Measurements from ENCODE around the gene BTBD10.

The BTBD10 gene

GRCh38 chr11:13465909-13466371 lies 2.9 kb upstream of the BTBD10 start:
- no peaks in the 10 kb centered on the region for H3K9me3 ChIP-seq (ENCODE audit: insufficient read depth, low read length)
- H3K79me2 ChIP-seq (ENCODE audit: low read length), result peaks cover 19% of the 10 kb centered on the region
- TF ChIP-seq EZH2phosphoT487 (IDR thresholded peaks at IDR 0.05; ENCODE audit: low read depth) (no peak), CTCF (IDR thresholded peaks at IDR 0.05; ENCODE audit: low read depth, low read length) (peak; percentile 70)
- H3K36me3 ChIP-seq (replicated peaks; ENCODE audit: low read depth, low read length), result no peaks in the 10 kb centered on the region
- 0 out of 2 replicates have a peak, but pooled peaks cover 3% of the 10 kb centered on the region for H4K20me1 ChIP-seq (ENCODE audit: insufficient read depth, low read length)
- peak overlapping the region; percentile 53 for H3K4me2 ChIP-seq (ENCODE audit: low read length)
- H3K4me1 ChIP-seq (ENCODE audit: low read length), result peaks cover 18% of the 10 kb centered on the region
- H3K9ac ChIP-seq (ENCODE audit: low read length), result no peak overlapping the region
- peak overlapping the region; percentile 48; the same call in 1 of the 2 replicates for H3K4me3 ChIP-seq (ENCODE audit: low read length)
- no peak overlapping the region for H3K27ac ChIP-seq (ENCODE audit: low read length)
- H3K27me3 ChIP-seq (ENCODE audit: low read depth, low read length), result no peaks in the 10 kb centered on the region
- H2AFZ ChIP-seq (ENCODE audit: low read depth, low read length), result peak overlapping the region; percentile 75

GRCh38 chr11:13463779-13464290 lies 813 bp upstream of the BTBD10 start:
- TF ChIP-seq CTCF (IDR thresholded peaks at IDR 0.05; ENCODE audit: low read depth, low read length) (no peak), EZH2phosphoT487 (IDR thresholded peaks at IDR 0.05; ENCODE audit: low read depth) (no peak)
- Histone ChIP-seq H3K4me3 (ENCODE audit: low read length) (peak overlapping the region; percentile 98), H3K27me3 (ENCODE audit: low read depth, low read length) (no peaks in the 10 kb centered on the region), H4K20me1 (ENCODE audit: insufficient read depth, low read length) (0 out of 2 replicates have a peak, but pooled peaks cover 3% of the 10 kb centered on the region), H3K9ac (ENCODE audit: low read length) (peak overlapping the region; percentile 91), H3K36me3 (replicated peaks; ENCODE audit: low read depth, low read length) (no peaks in the 10 kb centered on the region), H3K9me3 (ENCODE audit: insufficient read depth, low read length) (no peaks in the 10 kb centered on the region), H3K27ac (ENCODE audit: low read length) (peak overlapping the region; percentile 43), H2AFZ (ENCODE audit: low read depth, low read length) (peak overlapping the region; percentile 90), H3K4me1 (ENCODE audit: low read length) (peaks cover 21% of the 10 kb centered on the region), H3K79me2 (ENCODE audit: low read length) (peaks cover 32% of the 10 kb centered on the region), H3K4me2 (ENCODE audit: low read length) (peak overlapping the region; percentile 94)

- no peaks in the 10 kb centered on the region for H3K36me3 ChIP-seq (replicated peaks; ENCODE audit: low read depth, low read length)
- peaks cover 3% of the 10 kb centered on the region; the same call in 1 of the 2 replicates for H4K20me1 ChIP-seq (ENCODE audit: insufficient read depth, low read length)
- H3K4me2 ChIP-seq (ENCODE audit: low read length), result peak overlapping the region; percentile 90
- peak overlapping the region; percentile 98 for H3K4me3 ChIP-seq (ENCODE audit: low read length)
- peak overlapping the region; percentile 91 for H3K9ac ChIP-seq (ENCODE audit: low read length)
- no peaks in the 10 kb centered on the region for H3K27me3 ChIP-seq (ENCODE audit: low read depth, low read length)
- H3K27ac ChIP-seq (ENCODE audit: low read length), result peak overlapping the region; percentile 42; the same call in 1 of the 2 replicates
- H3K9me3 ChIP-seq (ENCODE audit: insufficient read depth, low read length), result no peaks in the 10 kb centered on the region
- H3K79me2 ChIP-seq (ENCODE audit: low read length), result peaks cover 42% of the 10 kb centered on the region
- H2AFZ ChIP-seq (ENCODE audit: low read depth, low read length), result peak overlapping the region; percentile 62; the same call in 1 of the 2 replicates
- peaks cover 21% of the 10 kb centered on the region for H3K4me1 ChIP-seq (ENCODE audit: low read length)
- TF ChIP-seq EZH2phosphoT487 (IDR thresholded peaks at IDR 0.05; ENCODE audit: low read depth), result no peak
- TF ChIP-seq CTCF (IDR thresholded peaks at IDR 0.05; ENCODE audit: low read depth, low read length), result peak; percentile 14; the same call in 1 of the 2 replicates
Measured at GRCh38 chr11:13462311-13462900, 616 bp downstream of the BTBD10 start.

GRCh38 chr11:13461291-13461690 lies 1.7 kb downstream of the BTBD10 start:
- no peaks in the 10 kb centered on the region for H3K27me3 ChIP-seq (ENCODE audit: low read depth, low read length)
- H3K79me2 ChIP-seq (ENCODE audit: low read length), result peaks cover 49% of the 10 kb centered on the region
- peaks cover 21% of the 10 kb centered on the region for H3K4me1 ChIP-seq (ENCODE audit: low read length)
- H3K27ac ChIP-seq (ENCODE audit: low read length), result no peak overlapping the region
- no peak for TF ChIP-seq EZH2phosphoT487 (IDR thresholded peaks at IDR 0.05; ENCODE audit: low read depth)
- TF ChIP-seq CTCF (IDR thresholded peaks at IDR 0.05; ENCODE audit: low read depth, low read length), result no peak
- no peak overlapping the region for H3K4me3 ChIP-seq (ENCODE audit: low read length)
- H2AFZ ChIP-seq (ENCODE audit: low read depth, low read length), result no peak overlapping the region
- no peaks in the 10 kb centered on the region for H3K9me3 ChIP-seq (ENCODE audit: insufficient read depth, low read length)
- no peaks in the 10 kb centered on the region for H3K36me3 ChIP-seq (replicated peaks; ENCODE audit: low read depth, low read length)
- no peak overlapping the region for H3K9ac ChIP-seq (ENCODE audit: low read length)
- H3K4me2 ChIP-seq (ENCODE audit: low read length), result peak overlapping the region; percentile 90; the same call in 1 of the 2 replicates
- H4K20me1 ChIP-seq (ENCODE audit: insufficient read depth, low read length), result peaks cover 3% of the 10 kb centered on the region; the same call in 1 of the 2 replicates

Data from OCI-LY3 (cell line).